CD4-positive, alpha-beta T cell treated with Interleukin-4 for 1 hour (primary cell): ENCODE results near the gene CRYBG1.

Experiments used
- DNase-seq, 2 donors: peaks; one replicate each; pipeline ENCODE4 v3.0.0-alpha.2; 2020 to 2022

CRYBG1 gene

GRCh38 chr6:106462923-106463557 lies 102.5 kb downstream of the CRYBG1 start:
- DNase-seq: no peak

- no peak for DNase-seq
Observed at GRCh38 chr6:106466211-106466610, 105.7 kb downstream of the CRYBG1 start.

- DNase-seq: no peak
Observed at GRCh38 chr6:106468935-106469334, 108.4 kb downstream of the CRYBG1 start.

GRCh38 chr6:106469882-106470281 lies 109.4 kb downstream of the CRYBG1 start:
- no peak for DNase-seq

GRCh38 chr6:106470316-106470715 lies 109.8 kb downstream of the CRYBG1 start:
- no peak for DNase-seq

GRCh38 chr6:106470811-106471210 lies 110.3 kb downstream of the CRYBG1 start:
- no peak for DNase-seq

GRCh38 chr6:106473812-106474211 lies 113.3 kb downstream of the CRYBG1 start:
- no peak for DNase-seq

GRCh38 chr6:106474466-106474865 lies 113.9 kb downstream of the CRYBG1 start:
- no peak for DNase-seq

GRCh38 chr6:106475284-106475683 lies 114.8 kb downstream of the CRYBG1 start:
- no peak for DNase-seq

- no peak for DNase-seq
Observed at GRCh38 chr6:106476331-106477105, 116.0 kb downstream of the CRYBG1 start.

- no peak for DNase-seq
Observed at GRCh38 chr6:106477146-106477545, 116.6 kb downstream of the CRYBG1 start.

- no peak for DNase-seq
Observed at GRCh38 chr6:106477790-106478189, 117.3 kb downstream of the CRYBG1 start.

- DNase-seq: no peak
Observed at GRCh38 chr6:106486236-106486635, 125.7 kb downstream of the CRYBG1 start.

GRCh38 chr6:106488494-106489370 lies 128.2 kb downstream of the CRYBG1 start:
- DNase-seq: no peak

- no peak for DNase-seq
Observed at GRCh38 chr6:106490030-106490429, 129.5 kb downstream of the CRYBG1 start.

- DNase-seq: no peak
Observed at GRCh38 chr6:106490436-106490835, 129.9 kb downstream of the CRYBG1 start.

GRCh38 chr6:106490974-106491373 lies 130.5 kb downstream of the CRYBG1 start:
- no peak for DNase-seq

- no peak for DNase-seq
Observed at GRCh38 chr6:106495014-106495413, 134.5 kb downstream of the CRYBG1 start.

GRCh38 chr6:106496823-106497222 lies 136.3 kb downstream of the CRYBG1 start:
- DNase-seq: no peak

- DNase-seq: peak in 1 of 2 donors; percentile 29
Observed at GRCh38 chr6:106501960-106502371, 141.4 kb downstream of the CRYBG1 start.

GRCh38 chr6:106502559-106502958 lies 142.0 kb downstream of the CRYBG1 start:
- no peak for DNase-seq

- no peak for DNase-seq
Observed at GRCh38 chr6:106508277-106508676, 147.8 kb downstream of the CRYBG1 start.

- no peak for DNase-seq
Observed at GRCh38 chr6:106508834-106509233, 148.3 kb downstream of the CRYBG1 start.
